ENCODE measurements around the gene HNMT. TPM values are rescaled to one million over a fixed set of nuclear protein-coding genes. Genes with fewer than 3 reads are reported as not detected.

HNMT gene
- total and polyA plus RNA-seq, 2 of the 8 experiments (the other 6 are each of a cell fraction or from before 2014, with no cell fraction given), result 1.6 to 3.6 TPM

- no peak for TF ChIP-seq E2F6 (IDR thresholded peaks at IDR 0.05)
- TF ChIP-seq RXRA (IDR thresholded peaks at IDR 0.05; ENCODE audit: insufficient read depth, low read depth, low read length), result no peak
- no peak for TF ChIP-seq BRCA1 (IDR thresholded peaks at IDR 0.05; ENCODE audit: low read depth, low read length)
- no peak for TF ChIP-seq RNF2 (IDR thresholded peaks at IDR 0.05; ENCODE audit: borderline replicate concordance, low read depth, low read length, missing control alignments, poor library complexity, severe bottlenecking)
- no peak for TF ChIP-seq MAX (IDR thresholded peaks at IDR 0.05)
- TF ChIP-seq SAP30 (IDR thresholded peaks at IDR 0.05; ENCODE audit: insufficient read depth, insufficient replicate concordance, low read length), result no peak
- no peak for TF ChIP-seq CEBPB (IDR thresholded peaks at IDR 0.05; ENCODE audit: low read depth, low read length)
- TF ChIP-seq CTCF (IDR thresholded peaks at IDR 0.05; ENCODE audit: control extremely low read depth in 1 of 3, insufficient read depth in 1 of 3, low read depth in 1 of 3, low read length in 3 of 3), result no peak
These were observed 4.5 kb downstream of the HNMT start (continued) for GRCh38 chr2:137968477-137969417.
